ENCODE data around the gene NUDCD3.

The NUDCD3 gene

DNA sequence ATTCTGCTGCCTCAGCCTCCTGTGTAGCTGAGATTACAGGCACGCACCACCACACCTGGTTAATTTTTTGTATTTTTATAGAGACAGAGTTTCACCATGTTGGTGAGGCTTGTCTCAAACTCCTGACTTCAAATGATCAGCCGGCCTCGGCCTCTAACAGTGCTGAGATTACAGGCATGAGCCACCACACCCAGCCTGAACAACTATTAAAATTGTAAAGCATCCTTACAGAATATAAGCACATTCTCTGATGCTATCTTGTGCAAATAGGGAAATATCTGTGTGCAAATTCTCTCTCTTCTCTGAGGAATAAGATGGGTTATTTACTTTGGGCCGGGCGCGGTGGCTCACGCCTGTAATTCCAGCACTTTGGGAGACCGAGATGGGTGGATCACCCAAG lies 12.5 kb downstream of the NUDCD3 start:
- DNase-seq (ENCODE audit: low read depth in 2 of 2): no peak

GRCh38 chr7:44477063-44477830 lies 13.2 kb downstream of the NUDCD3 start:
- DNase-seq (ENCODE audit: low read depth in 2 of 2): peak; percentile 22 to 23

GRCh38 chr7:44476313-44476712 lies 14.1 kb downstream of the NUDCD3 start:
- DNase-seq (ENCODE audit: low read depth in 2 of 2): no peak

GRCh38 chr7:44473295-44473694 lies 17.2 kb downstream of the NUDCD3 start:
- no peak for DNase-seq (ENCODE audit: low read depth in 2 of 2)

DNA sequence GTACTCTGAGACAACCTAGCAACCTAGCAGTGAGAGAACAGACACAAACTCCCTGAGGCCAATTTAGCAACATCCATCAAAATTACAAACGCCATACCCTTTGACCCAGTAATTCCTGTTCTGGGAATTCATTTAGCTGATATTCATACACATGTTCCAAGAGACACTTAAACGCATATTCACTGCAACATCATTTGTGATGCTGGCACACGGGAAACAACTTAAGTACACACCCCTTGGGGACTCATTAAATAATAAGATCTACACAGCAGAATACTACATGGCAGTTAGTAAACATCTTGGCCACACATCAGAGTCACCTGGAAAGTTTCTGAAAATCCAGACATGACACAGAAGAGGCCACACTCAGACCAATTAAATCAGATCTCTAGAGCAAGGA lies 17.6 kb downstream of the NUDCD3 start:
- no peak for DNase-seq (ENCODE audit: low read depth in 2 of 2)

- DNase-seq (ENCODE audit: low read depth in 2 of 2): no peak
Measured at GRCh38 chr7:44471850-44472249, 18.6 kb downstream of the NUDCD3 start.

DNA sequence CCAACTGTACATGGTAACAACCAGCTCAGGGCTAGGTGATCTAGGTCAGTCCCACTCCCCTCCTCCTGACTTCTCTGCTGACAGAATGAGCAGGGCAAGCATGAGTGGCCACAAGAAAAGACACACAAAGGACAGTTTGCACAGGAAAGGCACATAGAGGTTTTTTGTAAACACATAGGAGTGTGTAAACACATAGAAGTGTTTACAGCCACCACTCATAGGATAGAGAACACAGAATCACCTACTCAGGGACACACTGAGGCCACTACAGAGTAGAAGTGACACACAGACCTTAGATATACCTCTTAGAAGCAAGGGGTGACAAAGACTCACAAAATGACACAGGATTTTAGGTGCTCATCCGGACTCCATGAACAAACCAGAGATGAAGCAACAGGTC lies 19.0 kb downstream of the NUDCD3 start:
- no peak for DNase-seq (ENCODE audit: low read depth in 2 of 2)

GRCh38 chr7:44470628-44471245 lies 19.7 kb downstream of the NUDCD3 start:
- no peak for DNase-seq (ENCODE audit: low read depth in 2 of 2)

DNA sequence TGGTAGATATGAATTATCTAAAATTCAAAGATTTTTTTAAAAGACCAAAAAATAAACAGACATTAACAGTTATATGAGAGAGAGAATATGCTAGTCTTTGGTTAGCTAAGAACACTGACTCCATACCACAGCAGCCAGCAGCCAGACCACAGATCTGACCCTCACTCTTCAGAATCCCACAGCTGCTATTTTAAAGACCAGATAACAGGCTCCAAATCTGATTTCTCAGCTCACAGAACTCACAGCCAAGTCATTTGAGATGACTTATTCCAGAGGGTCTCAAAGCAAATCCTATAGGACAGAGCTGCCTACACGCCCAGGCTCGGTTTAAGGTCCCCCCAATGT lies 20.4 kb downstream of the NUDCD3 start:
- no peak for DNase-seq (ENCODE audit: low read depth in 2 of 2)

GRCh38 chr7:44469461-44470134 lies 20.9 kb downstream of the NUDCD3 start:
- no peak for DNase-seq (ENCODE audit: low read depth in 2 of 2)

GRCh38 chr7:44467217-44467548 lies 23.3 kb downstream of the NUDCD3 start:
- DNase-seq (ENCODE audit: low read depth in 2 of 2): no peak

- DNase-seq (ENCODE audit: low read depth in 2 of 2): no peak
Measured at GRCh38 chr7:44466300-44467216, 23.9 kb downstream of the NUDCD3 start.

- no peak for DNase-seq (ENCODE audit: low read depth in 2 of 2)
Measured at GRCh38 chr7:44465490-44465889, 25.0 kb downstream of the NUDCD3 start.

DNA sequence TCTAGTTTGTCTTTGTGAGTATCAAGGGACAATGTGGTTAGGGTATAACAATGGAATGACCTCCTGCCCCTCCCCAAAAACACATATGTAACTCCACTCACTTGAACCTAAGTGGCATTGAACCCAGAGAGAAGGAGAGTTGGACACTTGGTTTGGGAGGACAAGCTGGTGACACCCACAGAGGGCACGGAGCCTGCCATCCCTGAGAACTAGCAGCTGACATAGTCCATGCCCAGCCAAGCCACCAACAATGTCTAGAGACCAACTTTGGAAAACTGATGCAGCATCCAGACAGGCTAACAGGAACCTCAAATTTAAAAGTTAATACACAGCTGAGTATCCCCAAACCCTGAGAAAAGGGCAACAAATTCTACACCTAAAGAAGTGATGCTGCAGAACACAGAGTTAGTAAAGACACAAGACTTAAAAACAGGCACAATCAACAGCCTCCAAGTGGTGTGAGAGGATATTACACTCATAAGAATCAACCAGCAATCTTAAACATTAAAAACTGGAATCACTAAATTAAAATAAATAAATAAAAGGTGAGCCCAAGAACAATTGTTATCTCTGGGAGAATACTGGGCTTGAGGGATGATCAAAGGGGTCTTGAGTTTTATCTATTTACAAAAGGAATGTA lies 27.2 kb downstream of the NUDCD3 start:
- no peak for DNase-seq (ENCODE audit: low read depth in 2 of 2)

DNA sequence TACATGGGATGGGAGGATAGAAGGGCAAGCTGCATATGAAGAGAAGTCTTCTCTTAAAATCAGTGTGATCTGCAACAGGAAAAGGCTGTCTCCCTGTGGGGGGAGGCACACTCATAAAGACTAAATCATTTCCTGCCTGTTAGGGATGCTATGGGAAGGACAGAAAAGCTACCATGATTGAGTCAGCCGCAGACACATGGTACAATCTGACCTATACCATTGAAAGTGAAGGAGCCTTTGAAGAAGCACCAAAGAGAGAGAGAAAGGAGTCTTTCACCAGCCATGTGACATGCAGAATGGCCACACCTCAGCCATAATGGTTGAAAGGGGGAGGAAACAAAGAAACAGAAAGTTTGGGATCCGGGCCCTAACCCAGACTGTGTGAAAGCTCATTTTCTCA lies 29.1 kb downstream of the NUDCD3 start:
- DNase-seq (ENCODE audit: low read depth in 2 of 2): no peak

- peak in 1 of 2 donors; percentile 11 for DNase-seq (ENCODE audit: low read depth in 2 of 2)
Measured at GRCh38 chr7:44460325-44460724, 30.1 kb downstream of the NUDCD3 start.

GRCh38 chr7:44455155-44455554 lies 35.3 kb downstream of the NUDCD3 start:
- no peak for DNase-seq (ENCODE audit: low read depth in 2 of 2)

DNA sequence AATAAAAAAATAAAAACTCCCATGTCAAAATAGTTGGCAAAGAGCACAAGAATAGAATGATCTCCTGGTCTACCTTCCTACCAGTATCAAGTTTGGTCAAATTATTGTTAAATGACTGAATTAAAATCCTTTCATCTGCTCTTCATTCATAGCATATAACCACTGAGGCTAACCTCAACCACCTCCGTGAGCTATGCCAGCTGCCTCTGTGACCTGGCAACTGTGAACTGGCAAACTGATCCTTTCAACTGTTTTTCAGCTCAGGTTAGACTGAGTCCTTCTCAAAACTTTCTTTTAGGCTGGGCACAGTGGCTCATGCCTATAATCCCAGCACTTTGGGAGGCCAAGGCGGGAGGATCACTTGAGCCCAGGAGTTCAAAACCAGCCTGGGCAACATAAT lies 36.1 kb downstream of the NUDCD3 start:
- DNase-seq (ENCODE audit: low read depth in 2 of 2): no peak

DNA sequence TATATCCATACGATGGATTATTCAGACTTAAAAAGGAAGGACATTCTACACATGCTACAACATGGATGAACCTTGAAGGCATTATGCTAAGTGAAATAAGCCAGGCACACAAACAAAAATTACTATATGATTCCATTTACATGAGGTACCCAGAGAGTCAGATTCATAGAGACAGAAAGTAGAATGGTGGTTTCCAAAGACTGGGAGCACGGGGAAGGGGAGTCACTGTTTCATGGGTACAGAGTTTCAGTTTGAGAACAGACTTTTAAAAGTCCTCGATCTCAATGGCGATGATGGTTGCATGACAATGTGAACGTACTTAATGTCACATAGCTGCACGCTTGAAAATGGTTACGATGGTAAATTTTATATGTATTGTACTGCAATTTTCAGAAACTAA lies 39.3 kb downstream of the NUDCD3 start:
- DNase-seq (ENCODE audit: low read depth in 2 of 2): no peak

DNA sequence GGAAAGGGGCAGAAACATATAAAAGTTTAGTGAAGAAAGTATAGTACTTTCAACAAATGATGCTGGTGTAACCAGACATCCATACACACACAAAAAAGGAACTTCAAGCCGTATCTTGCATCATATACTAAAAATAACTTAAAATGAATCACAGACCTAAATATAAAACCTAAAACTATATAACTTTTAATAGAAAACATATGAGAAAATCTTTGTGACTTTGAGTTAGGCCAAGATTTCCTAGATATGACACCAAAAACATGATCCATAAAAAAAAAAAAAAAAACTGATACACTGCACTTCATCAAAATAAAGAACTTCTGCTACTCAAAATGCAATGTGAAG lies 40.9 kb downstream of the NUDCD3 start:
- no peak for DNase-seq (ENCODE audit: low read depth in 2 of 2)

DNA sequence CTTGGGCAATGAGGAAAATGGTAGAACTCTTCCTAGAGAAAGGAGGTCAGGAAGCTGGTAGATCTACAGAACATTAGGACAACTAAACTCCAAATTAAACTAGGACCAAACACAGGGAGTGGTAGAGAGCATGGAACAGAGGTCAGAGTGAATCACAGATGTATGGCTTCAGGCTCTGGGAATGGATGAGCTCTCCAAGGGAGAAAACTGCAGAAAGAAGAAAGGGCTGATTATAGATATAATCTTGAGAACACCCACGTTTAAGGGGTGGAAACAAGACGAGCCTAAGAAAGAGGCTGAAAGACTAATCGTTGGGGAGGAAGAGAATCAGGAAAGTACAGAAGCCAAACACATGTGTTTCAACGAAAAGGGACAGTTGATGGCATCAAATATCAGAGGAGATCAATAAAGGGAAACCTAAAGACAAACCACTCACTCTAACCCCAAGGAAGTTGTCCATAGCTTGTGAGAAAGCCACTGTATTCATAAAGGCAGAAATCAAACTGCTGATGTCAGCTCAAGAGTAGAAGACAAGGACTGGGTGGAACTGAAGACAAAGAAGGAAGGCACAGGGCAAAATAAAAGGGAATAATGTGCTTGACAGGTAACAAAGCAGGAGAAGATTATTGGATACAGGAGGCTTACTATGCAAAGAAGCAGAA lies 41.4 kb downstream of the NUDCD3 start:
- DNase-seq (ENCODE audit: low read depth in 2 of 2): no peak

Measured in stimulated activated CD8-positive, alpha-beta memory T cell treated with anti-CD3 and anti-CD28 coated beads, Interleukin-7, amount 100 ng/mL, for 1 hour (primary cell).